ENCODE data around the gene MYRIP.
"Not testable (repeated sequence)": the region's sequence is repeated elsewhere in the genome, so short reads cannot be mapped to it uniquely, and the experiment has no call there.

The MYRIP gene

DNA sequence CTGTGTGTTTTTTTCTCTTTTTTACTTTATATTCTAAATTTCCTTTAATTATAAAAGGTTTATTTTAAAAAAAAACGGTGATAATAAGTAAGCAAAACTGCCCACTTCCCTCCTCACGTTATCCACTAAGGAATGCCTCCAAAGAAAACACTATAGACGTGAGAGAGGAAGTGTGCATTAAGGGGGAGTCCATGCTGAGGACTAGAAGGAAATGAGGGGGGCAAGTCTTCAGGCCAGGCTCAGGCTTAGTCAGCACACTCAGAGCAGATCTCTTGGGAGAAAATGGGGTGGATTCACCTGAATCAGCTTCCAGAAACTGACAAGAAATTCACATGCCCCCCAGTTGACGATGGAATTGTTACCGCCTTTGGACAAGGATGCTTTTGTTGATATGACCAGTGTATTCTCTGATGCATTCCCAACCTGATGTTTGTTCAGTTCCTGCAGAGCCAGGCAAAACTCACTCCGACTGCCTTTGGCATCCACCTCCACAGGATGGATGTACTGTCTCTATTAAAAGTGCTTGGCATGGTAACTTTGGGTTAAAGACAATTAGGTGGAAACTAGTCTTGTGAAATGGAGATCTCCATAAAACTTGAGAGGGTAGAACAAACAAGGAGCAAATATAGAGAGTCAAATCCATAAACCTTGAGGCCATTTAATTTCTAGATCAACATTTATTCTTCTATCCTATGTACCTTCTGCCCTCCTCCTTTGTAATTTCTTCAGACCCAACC lies 167.8 kb downstream of the MYRIP start:
- DNase-seq: no peak

- DNase-seq: no peak
Observed at GRCh38 chr3:39978308-39978707, 168.9 kb downstream of the MYRIP start.

DNA sequence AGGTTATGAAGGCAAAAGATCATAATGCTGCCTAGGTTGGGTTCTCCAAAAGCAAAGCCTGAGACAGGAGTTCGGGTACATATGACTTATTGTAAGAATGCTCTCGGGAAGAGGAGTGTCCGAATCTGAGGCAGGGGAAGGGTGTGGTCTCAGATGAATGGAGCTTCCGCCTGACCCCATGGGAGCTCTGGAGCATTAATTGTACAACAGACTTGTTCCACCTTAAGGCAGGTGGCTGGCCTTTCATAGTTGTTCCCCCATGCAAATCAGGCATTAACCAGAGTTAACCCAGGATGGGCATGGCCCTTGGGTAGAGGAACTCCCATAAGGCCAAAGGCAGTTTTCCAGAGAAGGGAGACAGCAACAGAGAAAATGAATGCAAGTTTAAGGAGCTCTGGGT lies 170.6 kb downstream of the MYRIP start:
- DNase-seq: no peak

GRCh38 chr3:39980781-39981180 lies 171.4 kb downstream of the MYRIP start:
- no peak for DNase-seq

GRCh38 chr3:39981547-39982184 lies 172.3 kb downstream of the MYRIP start:
- DNase-seq: no peak

DNA sequence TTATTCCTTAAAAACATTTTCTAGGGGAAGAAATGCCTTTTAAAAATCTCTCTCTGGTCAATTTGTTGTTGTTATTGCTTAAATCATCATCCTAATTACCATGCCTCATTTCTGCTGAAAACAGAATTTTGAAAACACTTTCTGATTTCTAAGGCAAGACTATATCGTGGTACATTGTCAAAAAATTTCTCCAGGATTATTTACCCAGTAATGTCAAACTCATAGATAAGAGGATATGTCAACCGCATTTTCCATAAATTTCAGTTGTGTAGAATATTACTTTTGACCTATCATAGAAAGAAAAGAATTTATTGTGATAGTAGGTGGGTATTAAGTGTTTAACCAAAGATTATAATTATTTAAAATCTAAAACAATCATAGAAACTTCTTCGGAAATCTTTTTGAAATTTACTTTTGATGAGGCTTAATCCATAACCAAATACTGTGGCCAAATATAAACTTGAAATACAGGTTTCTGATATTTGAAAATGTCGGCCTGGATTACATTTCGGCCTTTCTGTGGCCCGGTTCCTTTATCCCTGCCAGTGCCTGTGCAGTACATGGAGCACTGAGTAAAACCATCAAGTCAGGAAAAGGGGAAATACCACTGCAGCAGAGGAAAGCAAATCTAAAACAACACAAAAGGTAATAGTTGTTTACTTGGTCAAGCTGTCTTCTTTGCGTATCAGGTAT lies 173.4 kb downstream of the MYRIP start:
- DNase-seq: no peak

- DNase-seq: no peak
Observed at GRCh38 chr3:39989746-39990145, 180.3 kb downstream of the MYRIP start.

GRCh38 chr3:39990532-39990931 lies 181.1 kb downstream of the MYRIP start:
- DNase-seq: peak; percentile 24

GRCh38 chr3:40008796-40009195 lies 199.4 kb downstream of the MYRIP start:
- no peak for DNase-seq

DNA sequence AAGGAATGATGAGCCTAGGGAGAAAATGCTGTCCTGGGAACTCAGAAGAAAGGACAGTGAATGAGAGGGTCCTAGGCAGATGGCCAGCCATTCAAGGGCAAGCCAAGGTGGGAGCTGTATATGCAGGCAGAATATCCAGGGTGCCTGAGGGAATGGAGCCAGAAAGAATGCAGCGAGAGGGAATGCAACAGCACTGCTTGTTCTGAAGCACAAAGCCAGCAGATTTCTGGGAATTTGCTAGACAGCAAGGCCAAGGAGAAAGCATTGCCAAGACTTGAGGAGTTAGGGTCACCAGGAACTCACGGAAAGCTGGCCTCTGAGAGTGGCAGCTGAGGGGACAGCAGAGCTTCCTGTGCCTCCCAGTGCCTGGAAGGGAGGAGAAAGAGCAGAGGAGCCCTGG lies 200.6 kb downstream of the MYRIP start:
- no peak for DNase-seq

DNA sequence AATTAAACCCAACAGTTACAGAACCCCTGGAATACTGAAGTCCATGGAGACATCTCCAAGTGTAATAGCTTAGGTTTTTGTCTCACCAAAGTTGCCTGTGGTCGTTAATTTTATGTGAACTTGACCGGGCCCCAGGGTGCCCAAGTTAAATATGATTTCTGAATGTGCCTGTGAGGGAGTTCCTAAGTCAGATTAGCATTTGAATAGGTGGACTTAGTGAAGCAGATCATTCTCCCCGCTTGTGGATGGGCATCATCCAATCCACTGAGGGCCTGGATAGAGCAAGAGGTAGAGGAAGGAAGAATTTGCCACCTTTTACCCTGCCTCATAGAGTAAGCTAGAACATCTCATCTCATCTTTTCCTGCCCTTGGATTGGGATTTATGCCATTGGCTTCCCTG lies 203.0 kb downstream of the MYRIP start:
- DNase-seq: no peak

- DNase-seq: no peak
Observed at GRCh38 chr3:40016391-40016790, 207.0 kb downstream of the MYRIP start.

GRCh38 chr3:40018369-40018768 lies 209.0 kb downstream of the MYRIP start:
- no peak for DNase-seq

DNA sequence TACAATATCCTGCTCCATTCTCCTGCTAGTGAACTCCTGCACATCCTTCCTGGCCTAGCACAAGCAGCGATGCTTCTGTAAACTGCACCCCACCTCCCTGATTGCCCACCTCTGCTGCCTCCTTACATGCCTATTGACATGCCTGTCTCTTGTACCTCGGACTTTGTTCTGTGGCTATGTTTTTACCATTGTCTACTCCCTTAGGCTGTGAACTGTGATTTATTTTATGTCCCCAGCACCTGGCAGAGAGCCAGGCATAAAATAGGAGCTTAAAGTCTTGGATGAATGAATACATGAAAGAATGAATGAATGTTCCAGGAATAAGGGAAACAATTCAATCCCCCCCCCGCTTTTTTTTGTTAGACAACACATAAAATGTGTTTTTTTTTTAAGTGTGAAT lies 210.0 kb downstream of the MYRIP start:
- no peak for DNase-seq

- DNase-seq: no peak
Observed at GRCh38 chr3:40020689-40021088, 211.3 kb downstream of the MYRIP start.

DNA sequence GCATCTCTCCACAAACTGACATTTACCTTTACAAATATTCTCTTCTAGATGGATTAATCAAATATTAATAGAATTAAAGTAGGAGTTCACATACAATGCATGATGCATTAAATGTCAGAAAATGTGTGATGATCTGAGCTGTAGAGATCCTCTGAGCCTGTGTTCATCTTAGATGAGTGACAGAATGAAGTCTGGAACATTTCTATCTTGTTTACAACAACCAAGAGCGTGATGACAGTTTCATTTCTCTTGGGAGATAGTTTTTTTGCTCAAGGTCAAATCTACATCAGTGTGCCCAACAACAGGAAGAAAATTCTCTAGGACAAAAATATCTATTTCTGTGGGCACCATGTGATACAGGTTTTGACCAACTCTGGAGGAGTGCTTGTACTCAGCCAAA lies 211.9 kb downstream of the MYRIP start:
- no peak for DNase-seq

DNA sequence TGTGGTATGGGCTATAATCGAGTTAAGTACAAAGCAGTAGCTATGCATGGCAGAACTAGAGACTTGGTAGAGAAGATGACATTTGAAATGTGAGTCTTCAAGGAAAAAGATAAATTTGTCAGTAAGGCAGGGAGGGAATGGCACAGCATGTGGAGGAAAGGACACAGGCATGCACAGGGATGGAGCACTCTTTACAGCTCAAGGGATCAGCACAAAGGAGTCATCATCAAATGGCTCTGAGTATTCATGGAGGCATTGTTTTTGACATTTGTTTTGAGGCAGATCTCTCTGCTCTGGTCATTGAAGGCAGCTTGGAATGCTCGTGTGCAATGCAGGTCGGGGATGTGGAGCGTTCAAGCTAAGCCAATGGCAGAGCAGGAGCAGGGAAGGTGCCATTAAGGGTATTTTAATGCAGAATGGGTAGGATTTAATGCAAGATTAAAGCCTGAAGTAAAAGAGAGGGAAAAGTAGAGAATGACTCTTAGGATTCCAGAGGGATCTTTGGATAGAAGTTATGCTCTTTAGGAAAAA lies 213.0 kb downstream of the MYRIP start:
- no peak for DNase-seq

DNA sequence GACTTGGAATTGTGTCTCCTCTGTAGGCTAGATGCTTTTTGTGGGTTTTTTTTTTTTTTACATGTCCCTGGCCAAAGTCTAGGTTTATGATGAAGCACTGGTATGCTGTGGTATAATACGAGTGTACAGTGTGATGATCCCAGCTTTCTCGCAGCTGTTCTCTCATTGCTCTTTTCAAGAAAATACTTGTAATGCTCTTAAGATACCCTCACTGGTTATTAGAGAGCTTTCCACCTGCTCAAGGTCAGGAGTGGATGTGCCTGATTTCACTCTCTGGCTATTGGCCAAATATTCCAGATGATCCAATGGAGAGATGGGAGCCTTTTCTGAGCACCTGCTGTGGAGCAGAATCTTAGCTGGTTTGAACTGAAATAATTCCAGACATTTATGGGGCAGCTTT lies 215.1 kb downstream of the MYRIP start:
- DNase-seq: no peak

- DNase-seq: not testable (repeated sequence)
Observed at GRCh38 chr3:40025892-40026291, 216.5 kb downstream of the MYRIP start.

DNA sequence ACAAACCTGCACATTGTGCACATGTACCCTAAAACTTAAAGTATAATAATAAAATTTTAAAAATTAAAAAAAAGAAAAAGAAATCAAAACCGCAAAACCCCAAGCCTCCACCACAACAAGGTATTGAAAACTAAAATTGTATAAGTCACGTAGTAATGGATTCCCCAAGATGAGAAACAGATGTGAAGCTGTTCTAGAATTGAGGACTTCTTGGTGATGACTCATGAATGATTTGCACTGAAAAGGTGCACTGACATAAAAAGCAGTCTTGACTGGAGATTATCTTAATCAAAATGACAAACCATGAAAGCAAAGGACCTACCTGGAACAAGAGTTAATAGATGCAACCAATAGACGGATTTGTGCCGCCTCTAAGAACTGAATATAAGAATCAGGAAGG lies 225.8 kb downstream of the MYRIP start:
- DNase-seq: no peak

DNA sequence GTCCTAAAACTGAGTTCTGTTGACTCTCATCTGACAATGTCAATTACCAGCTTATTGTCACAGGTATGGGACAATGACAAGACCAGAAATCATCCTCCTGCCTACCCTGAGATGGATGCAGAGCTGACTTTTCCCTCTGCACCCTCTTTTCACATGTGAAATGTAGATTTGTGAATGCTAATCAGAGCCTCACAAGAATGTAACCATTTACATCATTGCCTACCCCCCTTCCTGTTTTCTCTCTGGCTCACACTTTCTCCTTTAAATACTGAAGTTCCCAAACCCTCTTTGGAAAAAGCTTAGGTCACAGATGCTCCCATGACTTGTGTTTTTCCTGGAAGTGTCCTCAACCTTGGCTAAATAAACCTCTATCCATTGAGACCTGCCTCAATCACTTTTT lies 228.2 kb downstream of the MYRIP start:
- DNase-seq: no peak

DNA sequence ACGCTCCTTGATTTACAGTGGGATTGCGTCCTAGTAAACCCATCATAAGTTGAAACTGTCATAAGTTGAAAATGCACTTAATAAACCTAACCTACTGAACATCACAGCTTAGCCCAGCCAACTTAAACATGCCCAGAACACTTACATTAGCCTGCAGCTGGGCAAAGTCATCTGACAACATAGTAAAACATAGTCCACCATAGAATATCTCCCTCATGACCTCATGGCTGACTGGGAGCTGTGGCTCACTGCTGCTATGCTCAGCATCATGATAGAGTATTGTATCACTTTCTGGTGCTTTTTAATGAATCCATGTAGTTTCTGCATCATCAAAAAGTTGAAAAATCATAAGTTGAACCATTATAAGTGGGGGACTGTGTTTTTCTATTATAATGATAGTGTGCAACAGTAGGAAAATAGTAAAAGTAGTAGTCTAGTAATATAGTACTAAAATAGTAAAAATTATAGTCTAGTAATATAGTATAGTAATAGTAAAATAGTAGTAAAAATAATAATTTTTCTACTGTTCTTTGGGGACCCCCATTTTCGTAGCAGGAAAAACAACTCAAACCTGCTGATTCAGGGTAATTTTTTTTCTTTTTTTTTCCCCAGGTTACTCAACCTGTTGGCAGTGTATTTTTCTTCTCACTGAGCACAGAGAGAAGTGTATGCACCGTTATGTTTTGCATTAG lies 233.5 kb downstream of the MYRIP start:
- DNase-seq: no peak

- no peak for DNase-seq
Observed at GRCh38 chr3:40043444-40043755, 234.0 kb downstream of the MYRIP start.

GRCh38 chr3:40044487-40044886 lies 235.1 kb downstream of the MYRIP start:
- peak; percentile 11 for DNase-seq
